H1 (cell line): Measurements from ENCODE around the gene WDR44.

Source experiments
- ASH2L ChIP-seq: fragments of 200-600, 300-600 bp; sonication (generic); IDR thresholded peaks from one replicate; pipeline ENCODE4 v1.7.1; 2017; ENCODE audit warnings: low read length
- CBX8 ChIP-seq: fragments of 300-800, 300-1000 bp; sonication (generic); IDR thresholded peaks from 2 replicates; pipeline ENCODE4 v1.7.1; 2016; ENCODE audit warnings: low read depth, low read length, borderline replicate concordance
- CHD2 ChIP-seq: IDR thresholded peaks from 2 replicates; pipeline ENCODE4 v1.6.1; 2012; ENCODE audit warnings: low read length, improper control_type of control experiment
- CREB1 ChIP-seq: IDR thresholded peaks from 2 replicates; pipeline ENCODE4 v1.6.1; 2012; ENCODE audit warnings: inconsistent platforms
- CTCF ChIP-seq, 3 experiments: IDR thresholded peaks; 1 replicate in 2 of 3; 2 replicates in 1 of 3; pipeline versions ENCODE4 v1.5.1 to v1.6.1; 2011; ENCODE audit warnings: low read length in 3 of 3, mild to moderate bottlenecking in 3 of 3, inconsistent platforms in 2 of 3, low read depth in 1 of 3, moderate library complexity in 1 of 3; ENCODE audit not compliant: insufficient read depth in 1 of 3; ENCODE audit errors: control extremely low read depth in 1 of 3
- EP300 ChIP-seq, 2 experiments: IDR thresholded peaks; 1 replicate in 1 of 2; 2 replicates in 1 of 2; pipeline ENCODE4 v1.6.1; 2011 to 2012; ENCODE audit warnings: low read depth in 2 of 2, low read length in 2 of 2, mild to moderate bottlenecking in 2 of 2, borderline replicate concordance in 1 of 2, inconsistent platforms in 1 of 2, moderate library complexity in 1 of 2
- EZH2 ChIP-seq: fragments of 200-600 bp; sonication (generic); IDR thresholded peaks from 2 replicates; pipeline ENCODE4 v1.7.1; 2012; ENCODE audit warnings: low read depth, mild to moderate bottlenecking, moderate library complexity, low read length, inconsistent platforms; ENCODE audit not compliant: severe bottlenecking
- FOSL1 ChIP-seq: IDR thresholded peaks from 2 replicates; pipeline ENCODE4 v1.6.1; 2011; ENCODE audit warnings: mild to moderate bottlenecking, low read depth, low read length, moderate library complexity; ENCODE audit not compliant: insufficient read depth
- POLR2A ChIP-seq, 2 experiments: IDR thresholded peaks; 1 replicate in 1 of 2; 2 replicates in 1 of 2; pipeline ENCODE4 v1.6.1; 2011; ENCODE audit warnings: low read depth in 2 of 2, low read length in 2 of 2, mild to moderate bottlenecking in 2 of 2; ENCODE audit errors: control extremely low read depth in 1 of 2
- POLR2AphosphoS5 ChIP-seq: IDR thresholded peaks from 2 replicates; pipeline ENCODE4 v1.6.1; 2011; ENCODE audit warnings: low read depth, low read length
- SP2 ChIP-seq: IDR thresholded peaks from 2 replicates; pipeline ENCODE4 v1.6.1; 2012; ENCODE audit warnings: mild to moderate bottlenecking, low read length, inconsistent platforms
- USF2 ChIP-seq: IDR thresholded peaks from 2 replicates; pipeline ENCODE4 v1.6.1; 2011; ENCODE audit warnings: low read length, improper control_type of control experiment
- ZNF274 ChIP-seq: IDR thresholded peaks from 2 replicates; pipeline ENCODE4 v1.7.0; 2012; ENCODE audit warnings: low read length, borderline replicate concordance; ENCODE audit errors: extremely low read depth

DNA sequence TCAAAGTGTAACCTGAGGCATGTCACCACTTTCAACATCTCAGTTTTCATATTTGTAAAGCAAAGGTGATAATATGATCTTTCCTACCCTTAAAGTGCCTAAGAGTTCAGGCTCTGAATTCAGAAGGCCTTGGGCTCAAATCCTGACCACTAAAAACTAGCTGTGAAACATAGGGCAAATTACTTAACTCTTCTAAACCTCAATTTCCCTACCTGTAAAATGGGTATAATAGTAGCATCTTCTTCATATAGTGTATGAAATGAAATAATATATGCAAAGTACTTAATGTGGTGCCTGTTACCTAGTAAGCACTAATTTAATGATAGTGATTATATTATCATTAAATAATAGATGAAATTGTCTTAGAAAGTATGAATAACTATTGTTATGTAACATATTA is 7.0 kb upstream of the WDR44 start:
- TF ChIP-seq CBX8 (no peak), CTCF (IDR thresholded peaks at IDR 0.05; ENCODE audit: control extremely low read depth in 1 of 3, insufficient read depth in 1 of 3, low read depth in 1 of 3, low read length in 3 of 3) (no peak), FOSL1 (no peak), POLR2AphosphoS5 (no peak), SP2 (no peak), EZH2 (no peak), ASH2L (no peak), CREB1 (no peak), USF2 (no peak), CHD2 (no peak), POLR2A (IDR thresholded peaks at IDR 0.05; ENCODE audit: control extremely low read depth in 1 of 2, low read depth in 2 of 2, low read length in 2 of 2) (no peak), EP300 (IDR thresholded peaks at IDR 0.05; ENCODE audit: borderline replicate concordance in 1 of 2, low read depth in 2 of 2, low read length in 2 of 2) (no peak), ZNF274 (no peak)
